HEK293T (cell line): Measurements from ENCODE around the gene UNC13D.

Experiments
- CTBP1 ChIP-seq: fragments of 450-650 bp; IDR thresholded peaks from 2 replicates; pipeline ENCODE4 v1.6.1; 2016; ENCODE audit warnings: borderline replicate concordance
- ELF4 ChIP-seq: fragments of 450-650 bp; IDR thresholded peaks from 2 replicates; pipeline ENCODE4 v1.6.1; 2017; ENCODE audit warnings: antibody characterized with exemption
- FOXA1 ChIP-seq: fragments of 450-650 bp; IDR thresholded peaks from 2 replicates; pipeline ENCODE4 v1.6.1; 2016; ENCODE audit warnings: mild to moderate bottlenecking
- FOXM1 ChIP-seq: fragments of 450-650 bp; IDR thresholded peaks from 2 replicates; pipeline ENCODE4 v1.6.1; 2017; ENCODE audit warnings: mild to moderate bottlenecking, borderline replicate concordance
- L3MBTL2 ChIP-seq: fragments of 450-650 bp; conservative IDR thresholded peaks from 2 replicates; pipeline ENCODE4 v1.6.1; 2016; ENCODE audit warnings: mild to moderate bottlenecking
- NFRKB ChIP-seq: fragments of 450-650 bp; IDR thresholded peaks from 2 replicates; pipeline ENCODE4 v1.6.1; 2016; ENCODE audit warnings: mild to moderate bottlenecking, moderate library complexity
- PKNOX1 ChIP-seq: fragments of 450-650 bp; IDR thresholded peaks from 2 replicates; pipeline ENCODE4 v1.6.1; 2016
- SP1 ChIP-seq: fragments of 450-650 bp; IDR thresholded peaks from 2 replicates; pipeline ENCODE4 v1.6.1; 2017
- SUZ12 ChIP-seq: fragments of 450-650 bp; IDR thresholded peaks from 2 replicates; pipeline ENCODE4 v1.6.1; 2016; ENCODE audit warnings: mild to moderate bottlenecking
- TARDBP ChIP-seq: fragments of 450-650 bp; IDR thresholded peaks from 2 replicates; pipeline ENCODE4 v1.6.1; 2016
- ZNF384 ChIP-seq: fragments of 450-650 bp; IDR thresholded peaks from 2 replicates; pipeline ENCODE4 v1.6.1; 2016

- no peak for TF ChIP-seq NFRKB
- TF ChIP-seq TARDBP, result no peak
- no peak for TF ChIP-seq L3MBTL2
- TF ChIP-seq SP1, result no peak
- no peak for TF ChIP-seq PKNOX1
- TF ChIP-seq SUZ12, result no peak
- no peak for TF ChIP-seq FOXM1
- TF ChIP-seq ZNF384, result no peak
- TF ChIP-seq CTBP1, result no peak
- TF ChIP-seq ELF4, result no peak
- no peak for TF ChIP-seq FOXA1
These were observed 48.5 kb upstream of the UNC13D start for GRCh38 chr17:75892556-75893224.
